NT2/D1 (cell line): ENCODE data around the gene SLC25A45.

Experiments
- DNase-seq: peaks from one replicate; pipeline ENCODE4 v3.0.0-alpha.2; 2011; ENCODE audit warnings: low read depth, low spot score
- H3K27me3 ChIP-seq: 2 replicates; pipeline ENCODE4 v1.6.0; 2011; ENCODE audit warnings: mild to moderate bottlenecking; ENCODE audit not compliant: insufficient read length, insufficient read depth
- H3K36me3 ChIP-seq: 2 replicates; pipeline ENCODE4 v1.6.1; 2011; ENCODE audit warnings: mild to moderate bottlenecking, low read length, mixed read lengths; ENCODE audit not compliant: insufficient read depth, insufficient read length
- H3K4me1 ChIP-seq: 2 replicates; pipeline ENCODE4 v1.5.1; 2011; ENCODE audit not compliant: insufficient read depth, insufficient read length
- H3K4me3 ChIP-seq: 2 replicates; pipeline ENCODE4 v1.5.1; 2011; ENCODE audit warnings: low read depth; ENCODE audit not compliant: insufficient read length
- H3K9ac ChIP-seq: 2 replicates; pipeline ENCODE4 v1.6.0; 2011; ENCODE audit warnings: low read depth; ENCODE audit not compliant: insufficient read length
- H3K9me3 ChIP-seq: 2 replicates; pipeline ENCODE4 v1.5.1; 2011; ENCODE audit warnings: mild to moderate bottlenecking, low read length; ENCODE audit not compliant: insufficient read depth
- SUZ12 ChIP-seq: IDR thresholded peaks from 2 replicates; pipeline ENCODE4 v1.6.1; 2011; ENCODE audit not compliant: insufficient read length, insufficient read depth; ENCODE audit errors: extremely low read depth
- YY1 ChIP-seq: IDR thresholded peaks from 2 replicates; pipeline ENCODE4 v1.6.1; 2011; ENCODE audit not compliant: insufficient read length, insufficient read depth
- ZNF274 ChIP-seq: IDR thresholded peaks from 2 replicates; pipeline ENCODE4 v1.6.1; 2011; ENCODE audit warnings: mild to moderate bottlenecking, low read depth, low read length

SLC25A45 gene

GRCh38 chr11:65382033-65382803, at the start of gene SLC25A45:
TSS of gene SLC25A45 (minus strand) at chr11:65382646. CDS start at chr11:65381951, 695 bp downstream.
- Histone ChIP-seq H3K9me3 (no peaks in the 10 kb centered on the region), H3K27me3 (no peaks in the 10 kb centered on the region), H3K9ac (peak within 1 kb of the TSS; percentile 81), H3K4me3 (peak within 1 kb of the TSS; percentile 31), H3K36me3 (no peaks in the 10 kb centered on the region), H3K4me1 (peaks cover 17% of the 10 kb centered on the region)
- DNase-seq = peak; percentile 42
- no peak for TF ChIP-seq YY1
- TF ChIP-seq SUZ12 = no peak
- no peak for TF ChIP-seq ZNF274

DNA sequence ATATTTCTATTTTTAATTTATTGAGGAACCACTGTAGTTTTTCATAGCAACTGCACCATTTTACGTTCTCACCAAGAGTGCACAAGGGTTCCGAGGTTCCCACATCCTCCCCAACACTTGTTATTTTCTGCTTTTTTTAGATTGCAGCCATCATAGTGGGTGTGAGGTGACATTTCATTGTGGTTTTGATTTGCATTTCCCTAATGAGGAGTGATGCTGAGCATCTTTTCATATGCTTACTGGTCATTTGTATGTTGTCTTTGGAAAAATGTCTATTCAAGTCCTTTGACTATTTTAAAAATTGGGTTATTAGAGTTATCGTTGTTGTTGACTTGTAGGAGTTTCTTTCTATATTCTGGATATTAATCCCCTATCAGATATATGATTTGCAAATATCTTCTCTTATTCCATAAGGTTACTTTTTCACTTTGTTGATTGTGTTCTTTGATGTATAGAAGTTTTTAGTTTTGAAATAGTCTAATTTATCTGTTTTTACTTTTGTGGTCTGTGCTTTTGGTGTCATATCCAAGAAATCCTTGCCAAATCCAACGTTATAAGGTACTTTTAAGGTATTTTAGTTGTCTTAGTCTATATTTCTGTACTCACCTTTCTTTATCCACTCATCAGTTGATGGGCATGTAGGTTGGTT, 49.1 kb upstream of the SLC25A45 start:
- TF ChIP-seq ZNF274 (no peak), SUZ12 (no peak), YY1 (no peak)
- H3K9ac ChIP-seq = no peak overlapping the region
- peaks cover 23% of the 10 kb centered on the region for H3K36me3 ChIP-seq
- no peak overlapping the region for H3K4me3 ChIP-seq
- no peak for DNase-seq
- H3K4me1 ChIP-seq = peaks cover 5% of the 10 kb centered on the region
- no peaks in the 10 kb centered on the region for H3K9me3 ChIP-seq
- no peaks in the 10 kb centered on the region for H3K27me3 ChIP-seq

DNA sequence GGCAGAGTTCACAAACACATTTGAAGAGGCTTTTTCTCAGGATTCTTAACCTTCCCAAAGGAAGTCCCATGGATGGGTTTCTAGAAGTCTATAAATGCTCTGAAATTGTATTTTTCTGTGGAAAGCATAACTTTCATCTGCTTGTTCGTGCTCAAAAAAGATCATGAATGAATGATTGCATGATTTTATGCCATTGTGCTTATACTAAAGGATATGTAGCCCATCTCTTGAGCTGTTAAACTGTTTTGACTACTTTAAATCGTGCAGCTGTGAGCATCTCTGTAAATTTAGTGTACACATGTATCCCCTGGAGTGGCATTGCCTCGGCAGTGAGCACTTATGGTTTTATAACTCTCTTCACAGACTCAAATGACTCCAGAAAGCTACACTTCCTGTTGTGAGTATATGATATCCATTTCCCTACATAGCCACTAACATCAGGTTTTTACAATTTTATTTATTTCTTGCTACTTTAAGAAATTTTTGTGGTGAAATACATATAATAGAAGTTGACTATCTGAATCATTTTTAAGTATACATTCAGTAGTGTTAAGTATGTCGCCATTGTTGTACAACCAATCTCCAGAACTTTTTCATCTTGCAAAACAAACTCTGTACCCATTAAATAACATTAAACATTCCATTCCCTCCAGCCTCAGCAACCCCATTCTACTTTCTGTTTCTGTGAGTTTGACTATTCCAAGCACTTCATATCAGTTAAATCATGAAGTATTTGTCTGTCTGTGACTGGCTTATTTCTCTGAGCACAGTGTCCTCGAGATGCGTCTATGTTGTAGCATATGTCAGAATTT, 48.2 kb upstream of the SLC25A45 start:
- Histone ChIP-seq H3K36me3 (peaks cover 23% of the 10 kb centered on the region), H3K4me1 (peaks cover 5% of the 10 kb centered on the region), H3K27me3 (no peaks in the 10 kb centered on the region), H3K4me3 (no peak overlapping the region), H3K9me3 (no peaks in the 10 kb centered on the region), H3K9ac (no peak overlapping the region)
- TF ChIP-seq YY1 (no peak), ZNF274 (no peak), SUZ12 (no peak)
- DNase-seq = no peak

DNA sequence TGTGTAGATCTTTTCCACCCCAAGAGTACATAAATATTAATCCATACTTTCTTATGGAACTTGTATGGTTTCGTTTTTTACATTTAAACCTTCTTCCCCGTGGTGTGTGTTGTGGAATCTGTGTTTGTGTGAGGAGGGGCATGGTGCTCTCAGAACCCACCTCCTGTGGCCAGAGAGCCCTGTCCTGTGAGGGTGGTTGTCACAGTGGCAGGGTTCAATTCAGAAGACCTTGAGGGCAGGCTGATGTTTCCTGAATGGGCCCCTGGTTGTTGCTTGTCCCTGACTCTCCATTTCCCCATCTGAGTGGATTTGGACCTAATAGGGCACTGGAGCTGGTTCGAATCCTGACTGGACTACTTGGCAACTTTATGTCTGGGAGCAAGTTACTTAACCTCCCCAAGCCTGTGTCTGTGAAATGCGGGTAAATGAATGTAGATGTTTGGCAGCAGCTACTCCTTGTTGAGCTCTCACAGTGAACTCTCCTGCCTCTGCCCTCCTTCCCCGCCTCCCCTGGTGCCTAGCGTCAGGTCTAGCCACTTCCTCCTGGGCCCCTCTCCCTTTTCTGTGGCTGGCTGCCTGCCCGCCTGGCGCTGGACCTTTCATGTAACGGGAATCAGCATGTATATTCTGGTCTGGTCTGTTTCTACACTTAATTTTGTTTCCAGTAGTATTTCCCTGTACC, 47.4 kb upstream of the SLC25A45 start:
- H3K9ac ChIP-seq = no peak overlapping the region
- peaks cover 5% of the 10 kb centered on the region for H3K4me1 ChIP-seq
- no peak for DNase-seq

DNA sequence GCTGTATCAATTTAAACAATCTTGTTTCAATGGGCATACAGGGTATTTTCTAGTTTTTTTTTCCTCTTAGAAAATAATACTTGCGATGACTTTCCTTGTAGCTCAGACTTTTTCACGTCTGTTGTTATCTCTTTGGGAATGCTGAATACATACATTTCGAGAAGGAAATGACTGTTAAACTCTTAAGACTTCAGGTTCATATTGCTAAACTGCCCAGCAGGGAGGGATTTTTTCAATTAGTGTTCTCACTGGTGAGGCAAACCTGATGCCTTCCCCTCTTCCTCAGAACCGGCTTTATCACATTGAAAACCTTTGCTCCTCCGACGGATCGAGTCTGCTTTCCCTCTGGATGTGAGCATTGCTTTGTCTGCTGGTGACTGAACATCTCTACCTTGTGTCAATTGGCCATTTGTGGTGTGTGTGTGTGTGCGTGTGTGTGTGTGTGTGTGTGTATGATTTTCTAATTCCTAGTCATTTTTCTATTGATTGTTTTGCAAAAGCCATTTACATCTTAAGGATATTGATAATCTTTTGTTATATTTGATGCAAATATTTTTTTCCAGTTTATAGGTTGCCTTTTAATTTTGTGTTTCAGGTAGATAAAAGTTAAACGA, 46.7 kb upstream of the SLC25A45 start:
- Histone ChIP-seq H3K36me3 (peaks cover 31% of the 10 kb centered on the region), H3K9ac (no peak overlapping the region), H3K4me3 (no peak overlapping the region)

More for the DNA sequence above, 47.4 kb upstream of the SLC25A45 start:
- Histone ChIP-seq H3K9me3 (no peaks in the 10 kb centered on the region), H3K27me3 (no peaks in the 10 kb centered on the region), H3K4me3 (no peak overlapping the region), H3K36me3 (peaks cover 29% of the 10 kb centered on the region)
- no peak for TF ChIP-seq SUZ12
- no peak for TF ChIP-seq YY1
- no peak for TF ChIP-seq ZNF274

DNA sequence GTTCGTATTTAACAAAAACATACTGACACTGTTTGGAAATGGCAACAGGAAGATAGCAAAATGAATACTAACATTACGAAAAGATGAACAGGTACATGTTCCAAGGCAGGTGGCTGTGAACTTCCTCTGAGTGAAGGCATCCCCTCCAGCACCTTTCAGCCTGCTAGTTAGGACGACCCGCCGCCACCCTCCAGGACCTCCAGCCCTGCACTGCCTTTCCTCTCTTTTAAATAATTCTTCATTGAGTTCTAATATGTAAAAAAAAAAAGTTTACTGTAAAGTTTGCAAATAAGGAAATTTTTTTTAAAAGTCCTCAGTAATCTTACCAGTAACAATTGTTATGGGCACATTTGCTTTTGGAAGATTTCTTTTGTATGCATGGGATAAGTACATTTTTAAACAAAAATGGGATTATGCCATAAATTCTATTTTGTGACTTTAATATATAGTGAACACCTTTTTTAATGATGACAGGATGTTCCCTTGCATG, 46.2 kb upstream of the SLC25A45 start:
- H3K9me3 ChIP-seq = no peaks in the 10 kb centered on the region
- no peak overlapping the region for H3K4me3 ChIP-seq
- H3K9ac ChIP-seq = no peak overlapping the region
- TF ChIP-seq ZNF274 = no peak
- TF ChIP-seq SUZ12 = no peak
- no peak for TF ChIP-seq YY1
- H3K4me1 ChIP-seq = peaks cover 5% of the 10 kb centered on the region
- DNase-seq = no peak
- peaks cover 36% of the 10 kb centered on the region for H3K36me3 ChIP-seq
- H3K27me3 ChIP-seq = no peaks in the 10 kb centered on the region

More for the DNA sequence above, 46.7 kb upstream of the SLC25A45 start:
- no peak for DNase-seq
- no peaks in the 10 kb centered on the region for H3K27me3 ChIP-seq
- peaks cover 5% of the 10 kb centered on the region for H3K4me1 ChIP-seq
- no peaks in the 10 kb centered on the region for H3K9me3 ChIP-seq
- TF ChIP-seq YY1 (no peak), SUZ12 (no peak), ZNF274 (no peak)
